BJ (cell line): ENCODE results near the gene MYO15B. TPM values are rescaled to one million over a fixed set of nuclear protein-coding genes. Genes with fewer than 3 reads are reported as not detected.

Source experiments
- CTCF ChIA-PET: fragments of 350-600 bp; formaldehyde crosslinking; extraction: SDS; loops from one replicate; lab custom pipeline; 2021; ENCODE audit warnings: antibody characterized with exemption, inconsistent platforms; lab: Yijun Ruan, JAX
- POLR2A ChIA-PET: fragments of 300-600 bp; sonication (Branson Sonifier 250); formaldehyde crosslinking; extraction: SDS; loops from one replicate; lab custom pipeline; 2021; ENCODE audit warnings: antibody characterized with exemption; lab: Charles Lee
- DNase-seq: peaks from one replicate; pipeline ENCODE4 v3.0.0-alpha.2; 2011; ENCODE audit warnings: low read depth
- H3K27me3 ChIP-seq: 2 replicates; pipeline ENCODE4 v1.6.0; 2011; ENCODE audit warnings: low read length; ENCODE audit not compliant: control insufficient read depth, insufficient read depth
- H3K36me3 ChIP-seq: 2 replicates; pipeline ENCODE4 v1.5.1; 2011; ENCODE audit warnings: low read length; ENCODE audit not compliant: control insufficient read depth, insufficient read depth
- H3K4me3 ChIP-seq: 2 replicates; pipeline ENCODE4 v1.5.1; 2011; ENCODE audit warnings: low read depth, mild to moderate bottlenecking, control low read depth, low read length
- polyA plus RNA-seq: library from polyadenylated mRNA; depleted of rRNA; stranded (reverse); fragments of >200 nt; gene quantifications from 2 replicates; pipeline ENCODE4 v1.2.3, GENCODE V29; 2011
- TF ChIP-seq, protein P1 (sequence below): IDR thresholded peaks from 2 replicates; pipeline ENCODE4 v1.5.1; 2011; ENCODE audit warnings: low read depth, mild to moderate bottlenecking, control low read depth, inconsistent platforms, low read length, moderate library complexity; ENCODE audit not compliant: insufficient read depth

The MYO15B gene
- polyA plus RNA-seq, 1 experiment: 1.3 TPM

GRCh38 chr17:75629157-75629556, 41.6 kb downstream of the MYO15B start:
- DNase-seq: no peak
- H3K4me3 ChIP-seq: no peak overlapping the region
- ChIA-PET POLR2A (no interaction called here), CTCF (interaction anchor here (1.0 to 21.7 kb wide), 5 partner anchors 9 to 119 kb away, joined by 4 to 502 read pairs (median 6); no protein-coding TSS in a partner anchor)
- TF ChIP-seq, protein P1, sequence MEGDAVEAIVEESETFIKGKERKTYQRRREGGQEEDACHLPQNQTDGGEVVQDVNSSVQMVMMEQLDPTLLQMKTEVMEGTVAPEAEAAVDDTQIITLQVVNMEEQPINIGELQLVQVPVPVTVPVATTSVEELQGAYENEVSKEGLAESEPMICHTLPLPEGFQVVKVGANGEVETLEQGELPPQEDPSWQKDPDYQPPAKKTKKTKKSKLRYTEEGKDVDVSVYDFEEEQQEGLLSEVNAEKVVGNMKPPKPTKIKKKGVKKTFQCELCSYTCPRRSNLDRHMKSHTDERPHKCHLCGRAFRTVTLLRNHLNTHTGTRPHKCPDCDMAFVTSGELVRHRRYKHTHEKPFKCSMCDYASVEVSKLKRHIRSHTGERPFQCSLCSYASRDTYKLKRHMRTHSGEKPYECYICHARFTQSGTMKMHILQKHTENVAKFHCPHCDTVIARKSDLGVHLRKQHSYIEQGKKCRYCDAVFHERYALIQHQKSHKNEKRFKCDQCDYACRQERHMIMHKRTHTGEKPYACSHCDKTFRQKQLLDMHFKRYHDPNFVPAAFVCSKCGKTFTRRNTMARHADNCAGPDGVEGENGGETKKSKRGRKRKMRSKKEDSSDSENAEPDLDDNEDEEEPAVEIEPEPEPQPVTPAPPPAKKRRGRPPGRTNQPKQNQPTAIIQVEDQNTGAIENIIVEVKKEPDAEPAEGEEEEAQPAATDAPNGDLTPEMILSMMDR: no peak
- no peaks in the 10 kb centered on the region for H3K27me3 ChIP-seq
- H3K36me3 ChIP-seq: peaks cover 13% of the 10 kb centered on the region

DNA sequence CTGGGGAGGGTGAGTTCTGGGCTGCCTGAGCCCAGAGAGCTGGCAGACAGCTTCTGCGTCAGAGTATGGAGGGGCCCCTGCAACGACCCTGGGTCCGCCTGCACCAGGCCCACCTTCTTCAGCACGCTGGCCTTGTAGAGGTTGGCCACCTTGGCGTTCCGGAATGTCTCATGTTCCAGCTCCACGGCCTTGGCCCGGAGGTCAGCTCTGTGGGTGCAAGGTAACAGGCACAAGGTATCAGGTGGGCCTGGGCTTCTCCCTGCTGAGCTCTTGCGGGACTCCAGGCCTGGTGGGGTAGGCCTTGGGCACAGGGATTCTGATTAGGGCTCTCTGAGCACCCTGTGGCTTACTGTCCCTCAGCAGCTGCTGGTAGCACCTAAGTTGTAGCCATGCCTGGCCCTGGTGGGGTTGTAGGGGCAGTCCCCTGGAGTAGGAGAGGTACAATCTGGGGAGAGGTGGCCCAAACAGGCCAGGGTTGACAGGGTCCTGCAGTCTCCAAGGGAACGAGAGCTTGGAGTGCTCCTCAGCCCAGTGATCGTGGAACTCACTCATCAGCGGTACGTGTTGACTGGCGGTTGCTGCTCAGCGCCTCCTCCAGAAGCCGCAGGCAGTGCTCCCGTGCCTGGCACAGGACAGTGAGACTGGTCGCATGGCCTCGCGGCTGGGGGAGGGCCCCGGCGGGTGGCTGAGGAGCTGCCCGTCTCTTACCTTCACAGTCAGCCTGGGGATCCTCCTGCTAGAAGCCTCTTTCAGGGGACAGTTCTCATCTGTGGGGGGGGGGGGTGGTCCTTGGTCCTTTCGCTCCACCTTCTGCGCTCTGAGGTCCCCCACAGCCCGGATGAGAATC, 42.7 kb downstream of the MYO15B start:
- H3K4me3 ChIP-seq: no peak overlapping the region
- TF ChIP-seq, protein P1: no peak
- ChIA-PET POLR2A (no interaction called here), CTCF (interaction anchor here (0.9 to 21.7 kb wide), 7 partner anchors 10 to 118 kb away, joined by 3 to 502 read pairs (median 5); no protein-coding TSS in a partner anchor)
- peaks cover 13% of the 10 kb centered on the region for H3K36me3 ChIP-seq
- DNase-seq: no peak
- H3K27me3 ChIP-seq: no peaks in the 10 kb centered on the region

DNA sequence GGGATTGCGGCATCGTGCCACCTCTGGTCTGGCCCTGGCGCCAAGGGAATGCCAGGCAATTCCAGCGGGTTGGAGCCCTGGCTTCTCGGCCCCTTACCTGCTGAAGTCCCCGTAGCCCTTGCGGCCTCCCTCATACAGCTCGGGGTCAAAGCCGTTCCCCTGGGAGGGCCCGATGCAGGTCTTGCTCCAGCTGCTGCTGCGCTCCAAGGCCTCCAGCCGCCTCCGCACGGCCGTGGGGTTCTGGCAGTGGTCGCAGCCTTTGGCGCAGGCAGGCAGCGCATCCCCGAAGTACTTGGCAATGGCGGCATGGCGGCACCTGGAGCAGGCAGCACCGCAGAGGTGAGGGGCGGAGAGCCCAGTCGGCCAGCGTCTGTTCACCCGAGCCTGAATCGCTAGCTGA, 43.8 kb downstream of the MYO15B start:
- Histone ChIP-seq H3K36me3 (peaks cover 14% of the 10 kb centered on the region), H3K4me3 (no peak overlapping the region), H3K27me3 (no peaks in the 10 kb centered on the region)
- TF ChIP-seq, protein P1: no peak
- ChIA-PET POLR2A (no interaction called here), CTCF (interaction anchor here (1.2 to 21.7 kb wide), 4 partner anchors 11 to 117 kb away, joined by 3 to 502 read pairs (median 82); no protein-coding TSS in a partner anchor)
- DNase-seq: no peak

GRCh38 chr17:75632428-75632827, 44.8 kb downstream of the MYO15B start:
- H3K4me3 ChIP-seq: no peak overlapping the region
- no peak for DNase-seq
- ChIA-PET CTCF (interaction anchor here (0.6 to 21.7 kb wide), 41 partner anchors 8 to 386 kb away, joined by 3 to 502 read pairs (median 8); partner anchors contain the start of genes GALK1, RECQL5 and SAP30BP), POLR2A (no interaction called here)
- no peaks in the 10 kb centered on the region for H3K27me3 ChIP-seq
- TF ChIP-seq, protein P1: no peak
- peaks cover 15% of the 10 kb centered on the region for H3K36me3 ChIP-seq

DNA sequence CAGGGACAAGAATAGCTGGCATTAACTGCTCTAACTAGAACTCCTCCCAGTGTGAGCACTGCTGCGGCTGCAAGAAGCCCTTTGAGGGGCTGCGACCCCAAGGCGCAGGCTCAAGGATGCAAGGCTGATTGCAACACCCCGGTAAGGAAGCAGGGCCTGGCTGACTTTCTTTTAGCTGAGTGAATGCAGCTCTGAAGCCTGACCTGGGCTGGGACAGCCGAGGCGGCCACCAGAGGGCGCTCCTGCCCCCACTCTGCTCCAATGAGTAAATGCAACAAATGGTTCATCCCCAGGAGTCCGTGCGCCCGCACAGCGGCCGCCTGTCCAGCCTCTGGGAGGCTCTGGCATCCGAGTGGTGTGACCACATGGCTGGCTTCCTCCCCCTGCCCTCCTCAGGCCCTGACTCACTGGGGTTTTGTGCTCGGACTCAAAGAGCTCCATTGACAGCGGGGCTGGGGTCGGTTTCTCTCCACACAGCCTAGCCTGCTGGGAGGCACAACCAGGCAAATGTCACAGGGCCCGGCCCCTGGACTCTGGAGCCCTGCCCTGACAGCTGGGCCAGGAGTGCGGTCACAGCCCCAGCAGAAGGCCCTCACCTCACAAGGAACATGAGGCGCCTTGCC, 45.4 kb downstream of the MYO15B start, which contains the start of gene SMIM5:
TSS of gene SMIM5 (plus strand) at position 572 of the 623 bp plus-strand sequence. CDS start 6,768 bp downstream, outside the sequence.
- H3K4me3 ChIP-seq: no peak within 1 kb of the TSS
- POLR2A ChIA-PET: no interaction called here

More for the DNA sequence above, 45.4 kb downstream of the MYO15B start, which contains the start of gene SMIM5:
- TF ChIP-seq, protein P1: peak; percentile 96
- H3K36me3 ChIP-seq: peaks cover 15% of the 10 kb centered on the region
- peak; percentile 45 for DNase-seq
- CTCF ChIA-PET: interaction anchor here (0.5 to 21.7 kb wide), 53 partner anchors 9 to 798 kb away, joined by 3 to 502 read pairs (median 6); partner anchors contain the start of genes GALK1, RECQL5 and SAP30BP
- no peaks in the 10 kb centered on the region for H3K27me3 ChIP-seq
